GM12892 (cell line): ENCODE results near the gene F2R.

Experiments used
- POLR2AphosphoS5 ChIP-seq: IDR thresholded peaks from 2 replicates; pipeline ENCODE4 v1.6.1; 2011; ENCODE audit warnings: low read depth, low read length, control low read depth
- TAF1 ChIP-seq: IDR thresholded peaks from 2 replicates; pipeline ENCODE4 v1.6.1; 2011; ENCODE audit warnings: low read depth, mild to moderate bottlenecking, control low read depth, low read length, borderline replicate concordance

GRCh38 chr5:76771705-76772405, 55.9 kb downstream of the F2R start:
- no peak for TF ChIP-seq POLR2AphosphoS5
- TF ChIP-seq TAF1: no peak
